Activated CD4-positive, alpha-beta memory T cell treated with anti-CD3 and anti-CD28 coated beads for 36 hours (primary cell): Measurements from ENCODE around the gene PRSS3. TPM values are rescaled to one million over a fixed set of nuclear protein-coding genes. Genes with fewer than 3 reads are reported as not detected.
"Not testable (repeated sequence)": the region's sequence is repeated elsewhere in the genome, so short reads cannot be mapped to it uniquely, and the experiment has no call there.

Experiments used
- CTCF ChIA-PET: fragments of 350-600 bp; sonication (Branson Sonifier 250); formaldehyde crosslinking; loops from one replicate; lab custom pipeline; 2021; ENCODE audit warnings: antibody characterized with exemption, inconsistent platforms; lab: Charles Lee
- POLR2A ChIA-PET: fragments of 350-600 bp; sonication (Branson Sonifier 250); formaldehyde crosslinking; loops from one replicate; lab custom pipeline; 2021; ENCODE audit warnings: antibody characterized with exemption; lab: Charles Lee
- DNase-seq: peaks from one replicate; pipeline ENCODE4 v3.0.0-alpha.2; 2020
- H3K27ac Mint-ChIP-seq: one replicate; pipeline ENCODE4 v1.8.0; 2021; ENCODE audit warnings: mixed read lengths
- H3K27me3 Mint-ChIP-seq: one replicate; pipeline ENCODE4 v1.8.0; 2021; ENCODE audit warnings: mixed read lengths
- H3K36me3 Mint-ChIP-seq: one replicate; pipeline ENCODE4 v1.8.0; 2021; ENCODE audit warnings: mixed read lengths
- H3K4me1 Mint-ChIP-seq: one replicate; pipeline ENCODE4 v1.8.0; 2021; ENCODE audit warnings: low read depth, mixed read lengths
- H3K4me3 Mint-ChIP-seq: one replicate; pipeline ENCODE4 v1.8.0; 2021; ENCODE audit warnings: mild to moderate bottlenecking, mixed read lengths
- H3K9me3 Mint-ChIP-seq: one replicate; pipeline ENCODE4 v1.8.0; 2021; ENCODE audit warnings: mixed read lengths
- intact Hi-C: fragments of 100-400 bp; cut with micrococcal nuclease; formaldehyde crosslinking; loops from one replicate; pipeline ENCODE4 v1.15.1; 2023
- total RNA-seq, 2 experiments: library from RNA; stranded (reverse); gene quantifications; one replicate each; pipeline ENCODE4 v1.2.3, GENCODE V29; 2021

The PRSS3 gene
- total RNA-seq, 2 experiments from 2014 or later = not detected

GRCh38 chr9:33820231-33820745, 24.9 kb downstream of the PRSS3 start:
- ChIA-PET CTCF (interaction anchor here (1.1 kb wide), 1 partner anchor 14 kb away, joined by 3 read pairs; no protein-coding TSS in a partner anchor), POLR2A (no interaction called here)
- intact Hi-C loops = no loop called here
- Mint-ChIP-seq H3K27ac (no peak overlapping the region), H3K27me3 (no peaks in the 10 kb centered on the region), H3K9me3 (no peaks in the 10 kb centered on the region), H3K4me1 (peaks cover 39% of the 10 kb centered on the region), H3K36me3 (peaks cover 5% of the 10 kb centered on the region), H3K4me3 (peak overlapping the region; percentile 42)
- DNase-seq = no peak

- H3K36me3 Mint-ChIP-seq = peaks cover 5% of the 10 kb centered on the region
- H3K4me1 Mint-ChIP-seq = peaks cover 25% of the 10 kb centered on the region
- no peak for DNase-seq
- no peaks in the 10 kb centered on the region for H3K27me3 Mint-ChIP-seq
- no peak overlapping the region for H3K27ac Mint-ChIP-seq
- intact Hi-C loops = no loop called here
- ChIA-PET CTCF (interaction anchor here (2.7 kb wide), 1 partner anchor 10 kb away, joined by 11 read pairs; no protein-coding TSS in a partner anchor), POLR2A (interaction anchor here (0.6 kb wide), 2 partner anchors 38 to 132 kb away, joined by 3 read pairs; no protein-coding TSS in a partner anchor)
- no peak overlapping the region for H3K4me3 Mint-ChIP-seq
- no peaks in the 10 kb centered on the region for H3K9me3 Mint-ChIP-seq
Measured at GRCh38 chr9:33823801-33824200, 28.4 kb downstream of the PRSS3 start.

- H3K4me1 Mint-ChIP-seq, H3K9me3 Mint-ChIP-seq, H3K27ac Mint-ChIP-seq, POLR2A ChIA-PET, H3K36me3 Mint-ChIP-seq, H3K27me3 Mint-ChIP-seq, intact Hi-C loops, H3K4me3 Mint-ChIP-seq, DNase-seq: not testable (repeated sequence)
- CTCF ChIA-PET = interaction anchor here (0.7 to 0.8 kb wide), 2 partner anchors 13 to 204 kb away, joined by 4 read pairs; no protein-coding TSS in a partner anchor
Measured at GRCh38 chr9:33827285-33827684, 31.9 kb downstream of the PRSS3 start.

- H3K27ac Mint-ChIP-seq, intact Hi-C loops, H3K9me3 Mint-ChIP-seq, H3K27me3 Mint-ChIP-seq, H3K4me3 Mint-ChIP-seq, H3K36me3 Mint-ChIP-seq, DNase-seq, H3K4me1 Mint-ChIP-seq: not testable (repeated sequence)
- ChIA-PET POLR2A (interaction anchor here (0.7 kb wide), 1 partner anchor 14 kb away, joined by 4 read pairs; no protein-coding TSS in a partner anchor), CTCF (interaction anchor here (0.6 kb wide), 1 partner anchor 11 kb away, joined by 5 read pairs; no protein-coding TSS in a partner anchor)
Measured at GRCh38 chr9:33829641-33830230, 34.4 kb downstream of the PRSS3 start.

GRCh38 chr9:33835625-33836260, 40.4 kb downstream of the PRSS3 start:
- peaks cover 1% of the 10 kb centered on the region for H3K36me3 Mint-ChIP-seq
- H3K27ac Mint-ChIP-seq = peak overlapping the region; percentile 45
- H3K4me1 Mint-ChIP-seq = peaks cover 42% of the 10 kb centered on the region
- no peak overlapping the region for H3K4me3 Mint-ChIP-seq
- no peaks in the 10 kb centered on the region for H3K27me3 Mint-ChIP-seq
- ChIA-PET CTCF (interaction anchor here (0.7 to 1.2 kb wide), 3 partner anchors 18 to 89 kb away, joined by 3 to 4 read pairs (median 3); no protein-coding TSS in a partner anchor), POLR2A (interaction anchor here (0.8 to 2.2 kb wide), 3 partner anchors 18 to 22 kb away, joined by 3 to 9 read pairs (median 4); partner anchors contain the start of gene UBE2R2)
- intact Hi-C loops = loop anchor here (1.0 to 5.0 kb wide), 2 partner anchors 17 to 47 kb away; no protein-coding TSS in a partner anchor
- H3K9me3 Mint-ChIP-seq = no peaks in the 10 kb centered on the region
- DNase-seq = no peak

- Mint-ChIP-seq H3K27ac (peak overlapping the region; percentile 62), H3K4me1 (peaks cover 43% of the 10 kb centered on the region)
- peak; percentile 52 for DNase-seq
- not testable (repeated sequence) for H3K9me3 Mint-ChIP-seq, H3K4me3 Mint-ChIP-seq, H3K36me3 Mint-ChIP-seq, H3K27me3 Mint-ChIP-seq
- ChIA-PET POLR2A (interaction anchor here (0.8 to 2.2 kb wide), 3 partner anchors 18 to 23 kb away, joined by 3 to 9 read pairs (median 4); partner anchors contain the start of gene UBE2R2), CTCF (interaction anchor here (0.8 to 1.2 kb wide), 2 partner anchors 18 to 22 kb away, joined by 3 to 4 read pairs; no protein-coding TSS in a partner anchor)
- intact Hi-C loops = loop anchor here (1.0 to 5.0 kb wide), 2 partner anchors 18 to 46 kb away; no protein-coding TSS in a partner anchor
Measured at GRCh38 chr9:33836261-33836660, 40.9 kb downstream of the PRSS3 start.

GRCh38 chr9:33837138-33837537, 41.8 kb downstream of the PRSS3 start:
- DNase-seq = no peak
- ChIA-PET CTCF (no interaction called here), POLR2A (interaction anchor here (0.9 kb wide), 1 partner anchor 211 kb away, joined by 3 read pairs; no protein-coding TSS in a partner anchor)
- no peak overlapping the region for H3K4me3 Mint-ChIP-seq
- no peak overlapping the region for H3K27ac Mint-ChIP-seq
- peaks cover 46% of the 10 kb centered on the region for H3K4me1 Mint-ChIP-seq
- H3K9me3 Mint-ChIP-seq = no peaks in the 10 kb centered on the region
- intact Hi-C loops = loop anchor here (5.0 kb wide), 1 partner anchor 45 kb away; no protein-coding TSS in a partner anchor
- H3K27me3 Mint-ChIP-seq = no peaks in the 10 kb centered on the region
- H3K36me3 Mint-ChIP-seq = peaks cover 1% of the 10 kb centered on the region

- Mint-ChIP-seq H3K36me3 (peaks cover 4% of the 10 kb centered on the region), H3K27ac (no peak overlapping the region), H3K9me3 (no peaks in the 10 kb centered on the region), H3K4me1 (peaks cover 43% of the 10 kb centered on the region), H3K27me3 (no peaks in the 10 kb centered on the region), H3K4me3 (no peak overlapping the region)
- ChIA-PET CTCF (interaction anchor here (4.0 kb wide), 1 partner anchor 26 kb away, joined by 21 read pairs; no protein-coding TSS in a partner anchor), POLR2A (interaction anchor here (0.6 kb wide), 1 partner anchor 160 kb away, joined by 4 read pairs; no protein-coding TSS in a partner anchor)
- DNase-seq = no peak
- intact Hi-C loops = no loop called here
Measured at GRCh38 chr9:33840381-33840780, 45.0 kb downstream of the PRSS3 start.

GRCh38 chr9:33843312-33843961, 48.1 kb downstream of the PRSS3 start:
- ChIA-PET CTCF (interaction anchor here (2.5 kb wide), 1 partner anchor 30 kb away, joined by 17 read pairs; no protein-coding TSS in a partner anchor), POLR2A (interaction anchor here (0.8 kb wide), 1 partner anchor 17 kb away, joined by 3 read pairs; no protein-coding TSS in a partner anchor)
- peaks cover 4% of the 10 kb centered on the region for H3K36me3 Mint-ChIP-seq
- no peak for DNase-seq
- intact Hi-C loops = no loop called here
- H3K27me3 Mint-ChIP-seq = no peaks in the 10 kb centered on the region
- H3K4me1 Mint-ChIP-seq = peaks cover 38% of the 10 kb centered on the region
- no peaks in the 10 kb centered on the region for H3K9me3 Mint-ChIP-seq
- no peak overlapping the region for H3K27ac Mint-ChIP-seq
- H3K4me3 Mint-ChIP-seq = no peak overlapping the region

GRCh38 chr9:33846231-33846630, 50.9 kb downstream of the PRSS3 start:
- Mint-ChIP-seq H3K4me1 (peaks cover 37% of the 10 kb centered on the region), H3K27me3 (no peaks in the 10 kb centered on the region), H3K4me3 (no peak overlapping the region), H3K27ac (no peak overlapping the region), H3K9me3 (no peaks in the 10 kb centered on the region), H3K36me3 (peaks cover 3% of the 10 kb centered on the region)
- CTCF ChIA-PET = interaction anchor here (0.6 kb wide), 1 partner anchor 205 kb away, joined by 4 read pairs; no protein-coding TSS in a partner anchor
- intact Hi-C loops = no loop called here
- DNase-seq = no peak
- POLR2A ChIA-PET = no interaction called here

GRCh38 chr9:33847894-33848205, 52.5 kb downstream of the PRSS3 start:
- CTCF ChIA-PET = interaction anchor here (8.7 kb wide), 1 partner anchor 34 kb away, joined by 97 read pairs; the partner anchor contains the start of gene UBE2R2
- H3K4me1 Mint-ChIP-seq = peaks cover 35% of the 10 kb centered on the region
- H3K27ac Mint-ChIP-seq, H3K4me3 Mint-ChIP-seq, H3K27me3 Mint-ChIP-seq, intact Hi-C loops, POLR2A ChIA-PET, DNase-seq, H3K36me3 Mint-ChIP-seq, H3K9me3 Mint-ChIP-seq: not testable (repeated sequence)
